ENCODE data around the gene ABR. TPM values are rescaled to one million over a fixed set of nuclear protein-coding genes. Genes with fewer than 3 reads are reported as not detected.
"Not testable (repeated sequence)": the region's sequence is repeated elsewhere in the genome, so short reads cannot be mapped to it uniquely, and the experiment has no call there.

ABR gene
- total and polyA plus RNA-seq, 2 of the 8 experiments (the other 6 are each of a cell fraction or from before 2014, with no cell fraction given): 44.8 to 47.2 TPM

- TF ChIP-seq SIRT6 (IDR thresholded peaks at IDR 0.05; ENCODE audit: low read length) (no peak), CTCF (IDR thresholded peaks at IDR 0.05; ENCODE audit: control extremely low read depth in 1 of 3, insufficient read depth in 1 of 3, low read depth in 1 of 3, low read length in 3 of 3) (no peak), POLR2A (IDR thresholded peaks at IDR 0.05; ENCODE audit: control extremely low read depth in 1 of 2, low read depth in 2 of 2, low read length in 2 of 2) (no peak), RXRA (IDR thresholded peaks at IDR 0.05; ENCODE audit: insufficient read depth, low read depth, low read length) (no peak), CHD2 (IDR thresholded peaks at IDR 0.05; ENCODE audit: low read length) (no peak), CTBP2 (IDR thresholded peaks at IDR 0.05; ENCODE audit: borderline replicate concordance, insufficient read depth, insufficient read length, low read length) (no peak), JUND (IDR thresholded peaks at IDR 0.05; ENCODE audit: low read length) (no peak), GTF2F1 (IDR thresholded peaks at IDR 0.05; ENCODE audit: borderline replicate concordance, low read depth, low read length) (no peak), TBP (IDR thresholded peaks at IDR 0.05; ENCODE audit: low read depth, low read length) (no peak)
These were observed 21.4 kb upstream of the ABR start (continued) for GRCh38 chr17:1201132-1201702.

- DNase-seq (ENCODE audit: low read depth in 1 of 2, low spot score in 2 of 2); H3K4ac ChIP-seq (replicated peaks; ENCODE audit: insufficient read length, low read depth, low read length); H4K91ac ChIP-seq (replicated peaks; ENCODE audit: insufficient read length, low read length); H2AFZ ChIP-seq (ENCODE audit: low read length); H3K36me3 ChIP-seq (ENCODE audit: control insufficient read depth in 2 of 4, insufficient read depth in 4 of 4, low read length in 3 of 4); H2BK5ac ChIP-seq (ENCODE audit: low read depth, low read length); H3K27ac ChIP-seq (ENCODE audit: low read depth, low read length); POLR2A ChIA-PET (ENCODE audit: partially characterized antibody); H3K79me2 ChIP-seq (ENCODE audit: control insufficient read depth in 1 of 2, insufficient read depth in 2 of 2, low read length in 2 of 2); H3K4me3 ChIP-seq (ENCODE audit: extremely low read depth in 1 of 4, insufficient read depth in 2 of 4, low read depth in 3 of 4, low read length in 4 of 4); H3K18ac ChIP-seq (ENCODE audit: extremely low read depth, low read length); H4K8ac ChIP-seq (ENCODE audit: extremely low read depth, insufficient read depth, low read length); FAIRE-seq; H3K4me2 ChIP-seq (ENCODE audit: insufficient read depth in 1 of 2, low read depth in 2 of 2, low read length in 2 of 2); H3K4me1 ChIP-seq (replicated peaks in 1 of 4; ENCODE audit: control insufficient read depth in 3 of 4, insufficient read depth in 4 of 4, low read length in 3 of 4); H2AK5ac ChIP-seq (ENCODE audit: low read depth, low read length); H3K14ac ChIP-seq (ENCODE audit: insufficient read length); H3K9ac ChIP-seq (replicated peaks in 1 of 4; ENCODE audit: extremely low read depth in 1 of 4, low read depth in 3 of 4, low read length in 3 of 4); H3K23me2 ChIP-seq (ENCODE audit: low read depth, low read length); H4K5ac ChIP-seq (ENCODE audit: insufficient read length, low read depth, low read length); H3K23ac ChIP-seq (ENCODE audit: insufficient read length); H2BK12ac ChIP-seq (ENCODE audit: low read depth, low read length); H4K20me1 ChIP-seq (replicated peaks in 1 of 2; ENCODE audit: control insufficient read depth in 1 of 2, insufficient read depth in 2 of 2, low read length in 2 of 2); H3K27me3 ChIP-seq (replicated peaks in 1 of 4; ENCODE audit: control insufficient read depth in 3 of 4, extremely low read depth in 1 of 4, insufficient read depth in 3 of 4, low read length in 3 of 4); H2BK120ac ChIP-seq (replicated peaks; ENCODE audit: low read depth, low read length); H3K9me3 ChIP-seq (ENCODE audit: insufficient read depth in 2 of 2, low read depth in 1 of 2, low read length in 1 of 2); H3K79me1 ChIP-seq (ENCODE audit: low read depth, low read length); H2BK20ac ChIP-seq (ENCODE audit: low read length); H2BK15ac ChIP-seq (ENCODE audit: low read length); H3K56ac ChIP-seq (replicated peaks; ENCODE audit: insufficient read length, low read depth, low read length): not testable (repeated sequence)
- WGBS, 2 experiments (ENCODE audit: extremely low coverage in 1 of 2, insufficient coverage in 1 of 2, insufficient read length in 1 of 2, insufficient replicate concordance in 2 of 2, low coverage in 1 of 2, low lambda C conversion rate in 2 of 2, missing lambda C conversion rate in 1 of 2): 92% methylated on average over 10 of the region's 10 CpGs; no CpG with 5 or more reads in 1 of the 2 experiments
- CTCF ChIA-PET (ENCODE audit: partially characterized antibody): interaction anchor here (0.7 to 7.3 kb wide), 5 partner anchors 12 to 151 kb away, joined by 3 to 61 read pairs (median 3); no protein-coding TSS in a partner anchor
These were observed 19.5 kb upstream of the ABR start for GRCh38 chr17:1199271-1199743.
